Measurements from ENCODE around the gene AGFG2. TPM values are rescaled to one million over a fixed set of nuclear protein-coding genes. Genes with fewer than 3 reads are reported as not detected.
A peak's percentile ranks its signal among the peaks of the same experiment; 100 is the strongest.

The AGFG2 gene
- total and polyA plus RNA-seq, 2 of the 13 experiments (the other 11 are each of a cell fraction or from before 2014, with no cell fraction given): 125 to 132 TPM

GRCh38 chr7:100567751-100568175, 28.8 kb downstream of the AGFG2 start (continued):
- TF ChIP-seq RNF219 (CRISPR knock-in tag; IDR thresholded peaks at IDR 0.05) (no peak), ETV6 (CRISPR knock-in tag; conservative IDR thresholded peaks at IDR 0.05) (no peak), ZNF354B (CRISPR knock-in tag; IDR thresholded peaks at IDR 0.05) (0 out of 2 replicates have a peak, but pooled peaks have one; percentile 24), ARNTL (CRISPR knock-in tag; IDR thresholded peaks at IDR 0.05) (no peak), ZNF33B (CRISPR knock-in tag; IDR thresholded peaks at IDR 0.05) (no peak), ZNF710 (CRISPR knock-in tag; IDR thresholded peaks at IDR 0.05; ENCODE audit: borderline replicate concordance) (no peak), KDM1A (CRISPR knock-in tag; IDR thresholded peaks at IDR 0.05) (no peak), ZBED4 (CRISPR knock-in tag; IDR thresholded peaks at IDR 0.05; ENCODE audit: borderline replicate concordance) (no peak), FOXP4 (CRISPR knock-in tag; IDR thresholded peaks at IDR 0.05) (no peak; the same call in 1 of the 2 replicates), U2AF2 (IDR thresholded peaks at IDR 0.05; ENCODE audit: low read depth, low read length) (no peak), NFYC (CRISPR knock-in tag; IDR thresholded peaks at IDR 0.05) (no peak), ZNF704 (CRISPR knock-in tag; IDR thresholded peaks at IDR 0.05; ENCODE audit: borderline replicate concordance) (0 out of 2 replicates have a peak, but pooled peaks have one; percentile 51), RBAK (CRISPR knock-in tag; IDR thresholded peaks at IDR 0.05) (no peak), ZNF253 (CRISPR knock-in tag; IDR thresholded peaks at IDR 0.05; ENCODE audit: borderline replicate concordance) (0 out of 2 replicates have a peak, but pooled peaks have one; percentile 29), ZNF776 (CRISPR knock-in tag; IDR thresholded peaks at IDR 0.05) (no peak), SAP130 (CRISPR knock-in tag; IDR thresholded peaks at IDR 0.05; ENCODE audit: low read depth) (no peak)
- TF ChIP-seq, protein P1, sequence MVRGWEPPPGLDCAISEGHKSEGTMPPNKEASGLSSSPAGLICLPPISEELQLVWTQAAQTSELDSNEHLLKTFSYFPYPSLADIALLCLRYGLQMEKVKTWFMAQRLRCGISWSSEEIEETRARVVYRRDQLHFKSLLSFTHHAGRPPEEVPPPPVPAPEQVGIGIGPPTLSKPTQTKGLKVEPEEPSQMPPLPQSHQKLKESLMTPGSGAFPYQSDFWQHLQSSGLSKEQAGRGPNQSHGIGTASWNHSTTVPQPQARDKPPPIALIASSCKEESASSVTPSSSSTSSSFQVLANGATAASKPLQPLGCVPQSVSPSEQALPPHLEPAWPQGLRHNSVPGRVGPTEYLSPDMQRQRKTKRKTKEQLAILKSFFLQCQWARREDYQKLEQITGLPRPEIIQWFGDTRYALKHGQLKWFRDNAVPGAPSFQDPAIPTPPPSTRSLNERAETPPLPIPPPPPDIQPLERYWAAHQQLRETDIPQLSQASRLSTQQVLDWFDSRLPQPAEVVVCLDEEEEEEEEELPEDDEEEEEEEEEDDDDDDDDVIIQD (CRISPR knock-in tag; IDR thresholded peaks at IDR 0.05; ENCODE audit: low read depth): 0 out of 2 replicates have a peak, but pooled peaks have one; percentile 6
